ENCODE measurements around the gene CRELD1.

The CRELD1 gene

GRCh38 chr3:9965200-9965875 lies 31.7 kb downstream of the CRELD1 start:
- no peak for FAIRE-seq

GRCh38 chr3:9966841-9967240 lies 33.2 kb downstream of the CRELD1 start:
- FAIRE-seq: no peak

GRCh38 chr3:9969632-9970019 lies 36.0 kb downstream of the CRELD1 start:
- FAIRE-seq: no peak

- FAIRE-seq: no peak
Observed at GRCh38 chr3:9970020-9970652, 36.5 kb downstream of the CRELD1 start.

- FAIRE-seq: no peak
Observed at GRCh38 chr3:9976721-9977709, 43.4 kb downstream of the CRELD1 start.

GRCh38 chr3:9978710-9979305 lies 45.2 kb downstream of the CRELD1 start:
- no peak for FAIRE-seq

- FAIRE-seq: no peak
Observed at GRCh38 chr3:9980251-9980650, 46.6 kb downstream of the CRELD1 start.

- FAIRE-seq: no peak
Observed at GRCh38 chr3:9986230-9986725, 52.6 kb downstream of the CRELD1 start.

DNA sequence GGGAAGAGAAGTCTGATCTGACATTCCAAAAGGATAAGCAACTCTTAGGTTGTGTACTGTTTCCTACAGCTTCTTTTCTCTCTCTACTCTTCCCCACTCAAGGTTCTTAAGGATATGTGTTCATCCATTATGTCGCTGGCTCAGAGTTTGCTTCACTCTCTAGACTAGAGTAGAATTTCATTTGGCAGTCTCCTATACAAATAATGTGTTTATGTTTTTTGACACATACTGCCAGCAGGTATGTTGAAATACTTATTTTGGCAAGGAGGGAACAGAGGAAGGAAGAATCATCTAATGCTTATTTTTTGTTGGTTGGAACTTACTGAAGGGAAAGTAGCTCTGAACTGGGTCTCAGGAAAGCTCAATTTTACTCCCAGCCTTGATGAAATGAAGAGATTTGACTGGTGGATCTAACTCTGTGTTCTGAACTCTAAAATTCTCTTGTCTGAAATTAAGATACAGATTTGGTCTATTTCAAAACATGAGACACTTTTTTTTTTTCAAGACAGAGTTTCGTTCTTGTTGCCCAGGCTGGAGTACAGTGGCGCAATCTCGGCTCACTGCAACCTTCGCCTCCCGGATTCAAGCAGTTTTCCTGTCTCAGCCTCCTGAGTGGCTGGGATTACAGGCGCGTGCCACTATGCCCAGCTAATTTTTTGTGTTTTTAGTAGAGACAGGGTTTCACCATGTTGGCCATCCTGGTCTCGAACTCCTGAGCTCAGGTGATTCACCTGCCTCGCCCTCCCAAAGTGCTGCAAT lies 60.6 kb downstream of the CRELD1 start:
- no peak for FAIRE-seq
